Prostate gland (tissue), 2 donors: ENCODE results near the gene CLCNKA.

Source experiments
- CTCF ChIP-seq, 4 experiments: fragments of 200-600 bp in 2 of 4; fragments of 450-650 bp in 2 of 4; sonication (generic) in 2 of 4; IDR thresholded peaks; 1 replicate in 3 of 4; 2 replicates in 1 of 4; pipeline ENCODE4 v1.5.1; 2016 to 2019; ENCODE audit warnings: antibody characterized with exemption in 4 of 4, mild to moderate bottlenecking in 2 of 4, moderate library complexity in 2 of 4
- POLR2A ChIP-seq: fragments of 450-650 bp; IDR thresholded peaks from one replicate; pipeline ENCODE4 v1.6.1; 2016; ENCODE audit warnings: antibody characterized with exemption, mild to moderate bottlenecking
- POLR2AphosphoS5 ChIP-seq: sonication (generic); formaldehyde crosslinking; IDR thresholded peaks from one replicate; pipeline ENCODE4 v1.6.1; 2017; ENCODE audit warnings: antibody characterized with exemption

GRCh38 chr1:16017461-16018303 is 4.2 kb upstream of the CLCNKA start, which contains the start of gene HSPB7:
- TF ChIP-seq POLR2A (no peak), CTCF (IDR thresholded peaks at IDR 0.05) (peak in 1 of 4 experiments; percentile 5), POLR2AphosphoS5 (peak; percentile 55)
